ENCODE data around the gene FBXO8. TPM values are rescaled to one million over a fixed set of nuclear protein-coding genes. Genes with fewer than 3 reads are reported as not detected.

FBXO8 gene
- total RNA-seq, 2 experiments from 2014 or later, result 15.1 to 19.1 TPM

GRCh38 chr4:174214101-174214878 is 69.2 kb downstream of the FBXO8 start:
- peaks cover 80% of the 10 kb centered on the region for H3K27me3 Mint-ChIP-seq
- peak overlapping the region; percentile 50 for H3K4me3 Mint-ChIP-seq
- peak; percentile 55 for ATAC-seq
- CTCF ChIA-PET, result interaction anchor here (0.6 kb wide), 1 partner anchor 15 kb away, joined by 3 read pairs; no protein-coding TSS in a partner anchor
- H3K36me3 Mint-ChIP-seq (ENCODE audit: low read depth), result no peaks in the 10 kb centered on the region
- POLR2A ChIA-PET, result interaction anchor here (0.5 kb wide), 1 partner anchor 113 kb away, joined by 3 read pairs; no protein-coding TSS in a partner anchor
- H3K4me1 Mint-ChIP-seq (ENCODE audit: low read depth), result peaks cover 44% of the 10 kb centered on the region
- no peaks in the 10 kb centered on the region for H3K9me3 Mint-ChIP-seq
- intact Hi-C loops (cut with micrococcal nuclease), result no loop called here
- DNase-seq, result peak; percentile 39
- no peak for TF ChIP-seq CTCF (IDR thresholded peaks at IDR 0.05)
- H3K27ac Mint-ChIP-seq, result no peak overlapping the region

- POLR2A ChIA-PET, result interaction anchor here (0.5 kb wide), 1 partner anchor 113 kb away, joined by 3 read pairs; no protein-coding TSS in a partner anchor
- CTCF ChIA-PET, result no interaction called here
- ATAC-seq (no peak), DNase-seq (no peak)
- Mint-ChIP-seq H3K4me1 (ENCODE audit: low read depth) (peaks cover 44% of the 10 kb centered on the region), H3K27ac (no peak overlapping the region), H3K4me3 (peak overlapping the region; percentile 50), H3K9me3 (no peaks in the 10 kb centered on the region), H3K36me3 (ENCODE audit: low read depth) (no peaks in the 10 kb centered on the region), H3K27me3 (peaks cover 79% of the 10 kb centered on the region)
- TF ChIP-seq CTCF (IDR thresholded peaks at IDR 0.05), result no peak
- intact Hi-C loops (cut with micrococcal nuclease), result no loop called here
These were observed 69.8 kb downstream of the FBXO8 start for GRCh38 chr4:174213731-174214100.

DNA sequence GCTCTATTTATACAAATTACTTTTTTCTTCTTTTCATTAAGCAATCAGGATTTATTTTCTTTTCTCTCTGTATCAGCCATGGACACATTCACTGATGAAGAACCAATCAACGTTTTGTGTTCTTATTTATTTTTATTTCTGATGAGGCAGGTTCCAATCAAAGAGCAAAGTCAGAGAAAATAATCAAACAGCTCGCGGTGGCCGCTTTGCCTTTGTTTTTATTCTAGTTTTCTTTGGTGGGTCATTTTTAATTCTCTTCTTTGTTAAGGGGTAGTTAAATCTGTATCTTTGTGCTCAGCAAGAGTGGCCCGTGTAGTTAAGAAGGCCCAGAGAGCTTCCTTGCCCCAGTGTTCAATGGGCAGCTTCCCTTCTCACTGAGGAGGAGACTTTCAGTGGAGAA is 71.4 kb downstream of the FBXO8 start:
- ChIA-PET POLR2A (no interaction called here), CTCF (interaction anchor here (0.9 to 1.9 kb wide), 4 partner anchors 8 to 13 kb away, joined by 4 to 7 read pairs (median 4); no protein-coding TSS in a partner anchor)
- H3K27ac Mint-ChIP-seq, result no peak overlapping the region
- no peak for DNase-seq
- intact Hi-C loops (cut with micrococcal nuclease), result no loop called here
- H3K4me1 Mint-ChIP-seq (ENCODE audit: low read depth), result peaks cover 34% of the 10 kb centered on the region
- H3K36me3 Mint-ChIP-seq (ENCODE audit: low read depth), result no peaks in the 10 kb centered on the region
- peaks cover 69% of the 10 kb centered on the region for H3K27me3 Mint-ChIP-seq
- ATAC-seq, result no peak
- H3K4me3 Mint-ChIP-seq, result no peak overlapping the region
- no peak for TF ChIP-seq CTCF (IDR thresholded peaks at IDR 0.05)
- H3K9me3 Mint-ChIP-seq, result no peaks in the 10 kb centered on the region

DNA sequence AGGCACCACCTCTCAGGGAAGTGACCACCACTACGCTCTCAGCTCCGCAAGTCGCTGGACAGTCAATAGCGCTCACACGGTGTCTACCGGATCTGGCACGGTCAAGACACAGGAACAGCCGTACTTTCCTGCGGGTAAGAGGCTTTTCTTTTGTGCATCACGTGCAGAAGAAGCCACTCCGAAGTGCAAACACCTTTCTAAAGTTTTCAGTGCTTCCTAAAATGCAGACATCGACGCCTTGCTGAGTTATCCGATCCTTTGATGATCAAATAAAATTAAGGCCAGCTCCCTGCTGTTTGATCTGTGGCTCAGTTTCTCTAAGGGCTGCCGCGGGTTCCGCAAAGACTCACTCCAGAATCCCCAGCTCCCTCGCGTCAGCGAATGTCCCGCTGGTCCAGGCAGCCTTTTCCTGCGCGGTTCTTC is 71.8 kb downstream of the FBXO8 start:
- DNase-seq, result no peak
- Mint-ChIP-seq H3K27me3 (peaks cover 65% of the 10 kb centered on the region), H3K36me3 (ENCODE audit: low read depth) (no peaks in the 10 kb centered on the region), H3K4me3 (no peak overlapping the region), H3K4me1 (ENCODE audit: low read depth) (peaks cover 30% of the 10 kb centered on the region), H3K9me3 (no peaks in the 10 kb centered on the region), H3K27ac (no peak overlapping the region)
- intact Hi-C loops (cut with micrococcal nuclease), result no loop called here
- no peak for TF ChIP-seq CTCF (IDR thresholded peaks at IDR 0.05)
- POLR2A ChIA-PET, result no interaction called here
- CTCF ChIA-PET, result interaction anchor here (0.9 to 1.9 kb wide), 4 partner anchors 8 to 12 kb away, joined by 4 to 7 read pairs (median 4); no protein-coding TSS in a partner anchor
- ATAC-seq, result no peak

DNA sequence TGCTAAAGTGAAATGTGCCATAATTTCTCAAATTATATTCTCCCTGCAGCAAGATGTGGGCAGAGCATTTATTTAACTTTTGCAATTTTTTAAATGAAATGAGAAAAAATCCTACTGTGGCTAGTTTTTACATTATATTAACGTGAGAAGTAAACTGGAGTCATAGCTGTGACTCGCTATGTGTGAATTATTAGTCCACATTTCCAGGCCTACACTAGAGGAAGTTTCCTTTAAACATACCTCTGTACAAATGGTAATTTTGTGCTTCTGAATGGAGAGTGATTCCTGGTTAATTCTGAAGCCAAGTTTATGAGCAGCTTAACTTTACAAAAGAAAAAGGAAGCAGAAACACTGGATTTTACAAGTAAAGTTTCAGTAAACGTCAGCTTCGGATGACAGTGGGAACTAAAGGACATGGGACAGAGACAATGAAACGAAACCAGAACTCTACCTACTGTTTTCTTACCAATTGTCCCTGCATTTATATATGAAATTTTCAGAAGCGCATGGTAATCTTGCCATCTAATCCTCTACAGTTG is 72.4 kb downstream of the FBXO8 start:
- intact Hi-C loops (cut with micrococcal nuclease), result no loop called here
- Mint-ChIP-seq H3K27ac (no peak overlapping the region), H3K36me3 (ENCODE audit: low read depth) (no peaks in the 10 kb centered on the region), H3K9me3 (no peaks in the 10 kb centered on the region), H3K27me3 (peaks cover 63% of the 10 kb centered on the region), H3K4me1 (ENCODE audit: low read depth) (peaks cover 25% of the 10 kb centered on the region), H3K4me3 (no peak overlapping the region)
- DNase-seq (no peak), ATAC-seq (no peak)
- POLR2A ChIA-PET, result no interaction called here
- TF ChIP-seq CTCF (IDR thresholded peaks at IDR 0.05), result no peak
- CTCF ChIA-PET, result interaction anchor here (1.9 kb wide), 1 partner anchor 11 kb away, joined by 7 read pairs; no protein-coding TSS in a partner anchor
